HG02970 (cell line): ENCODE data around the gene GAA.

Experiments used
- ATAC-seq: cut with Tn5 transposase; IDR thresholded peaks from one replicate; pipeline ENCODE4 v1.9.1; 2021; ENCODE audit warnings: mild to moderate bottlenecking, moderate library complexity, moderate number of reproducible peaks; ENCODE audit not compliant: unreplicated experiment, low FRiP score

The GAA gene

GRCh38 chr17:80115159-80115558 lies 13.8 kb downstream of the GAA start:
- no peak for ATAC-seq

- no peak for ATAC-seq
Measured at GRCh38 chr17:80116276-80116920, 15.0 kb downstream of the GAA start.

GRCh38 chr17:80116921-80117380 lies 15.6 kb downstream of the GAA start:
- no peak for ATAC-seq

GRCh38 chr17:80117491-80118401 lies 16.4 kb downstream of the GAA start:
- ATAC-seq, result no peak

GRCh38 chr17:80118601-80119270 lies 17.4 kb downstream of the GAA start:
- no peak for ATAC-seq

- no peak for ATAC-seq
Measured at GRCh38 chr17:80119271-80119791, 17.9 kb downstream of the GAA start.

GRCh38 chr17:80119839-80120238 lies 18.5 kb downstream of the GAA start:
- no peak for ATAC-seq

GRCh38 chr17:80122026-80122575 lies 20.7 kb downstream of the GAA start:
- no peak for ATAC-seq

- ATAC-seq, result no peak
Measured at GRCh38 chr17:80122926-80123505, 21.6 kb downstream of the GAA start.

- no peak for ATAC-seq
Measured at GRCh38 chr17:80123791-80124190, 22.4 kb downstream of the GAA start.

- no peak for ATAC-seq
Measured at GRCh38 chr17:80124351-80124981, 23.1 kb downstream of the GAA start.

- ATAC-seq, result no peak
Measured at GRCh38 chr17:80125656-80126448, 24.5 kb downstream of the GAA start.

GRCh38 chr17:80126449-80126715 lies 25.0 kb downstream of the GAA start:
- no peak for ATAC-seq

- no peak for ATAC-seq
Measured at GRCh38 chr17:80129006-80129565, 27.7 kb downstream of the GAA start.

- no peak for ATAC-seq
Measured at GRCh38 chr17:80130992-80131391, 29.6 kb downstream of the GAA start.

- no peak for ATAC-seq
Measured at GRCh38 chr17:80132906-80133625, 31.7 kb downstream of the GAA start.

- no peak for ATAC-seq
Measured at GRCh38 chr17:80133626-80133970, 32.2 kb downstream of the GAA start.

GRCh38 chr17:80137131-80137530 lies 35.8 kb downstream of the GAA start:
- no peak for ATAC-seq
